Measurements from ENCODE around the gene XPR1. TPM values are rescaled to one million over a fixed set of nuclear protein-coding genes. Genes with fewer than 3 reads are reported as not detected.

XPR1 gene
- total and polyA plus RNA-seq, 2 donors (not counting 1 experiment from before 2014, with no cell fraction given), result 2.8 to 22.3 TPM

GRCh38 chr1:180851995-180852887 lies 220.4 kb downstream of the XPR1 start:
- no peak for TF ChIP-seq EZH2 (IDR thresholded peaks at IDR 0.05; ENCODE audit: borderline replicate concordance, insufficient read depth, low read depth, low read length, poor library complexity, severe bottlenecking)
- TF ChIP-seq CTCF (IDR thresholded peaks at IDR 0.05), result no peak
- DNase-seq (peak; percentile 13), ATAC-seq (ENCODE audit: low read depth) (peak; percentile 56)
- peak overlapping the region; percentile 7 for H3K4me2 ChIP-seq (replicated peaks; ENCODE audit: low read depth, low read length, poor library complexity, severe bottlenecking)
- Mint-ChIP-seq H3K27ac (no peak overlapping the region), H3K4me3 (peak overlapping the region; percentile 6), H3K4me1 (peaks cover 20% of the 10 kb centered on the region), H3K9me3 (ENCODE audit: insufficient read depth) (peaks cover 2% of the 10 kb centered on the region), H3K27me3 (no peaks in the 10 kb centered on the region)
- peaks cover 0 to 16% (median 10%) of the 10 kb centered on the region in 3 donors for H3K9me3 ChIP-seq (ENCODE audit: control extremely low read depth in 1 of 3, control insufficient read depth in 2 of 3, insufficient read depth in 1 of 3, low read length in 2 of 3)
- no peak overlapping the region for H2AFZ ChIP-seq (ENCODE audit: insufficient read depth, low read depth, low read length, poor library complexity, severe bottlenecking)
- H3K4me3 ChIP-seq (ENCODE audit: control extremely low read depth in 1 of 5, extremely low read depth in 1 of 5, insufficient read depth in 1 of 5, low read depth in 2 of 5, low read length in 4 of 5), result no peak overlapping the region
- no peaks in the 10 kb centered on the region for H3K79me2 ChIP-seq (ENCODE audit: control insufficient read depth, insufficient read depth, low read length)
- H4K20me1 ChIP-seq (ENCODE audit: control insufficient read depth, insufficient read depth, low read length, poor library complexity, severe bottlenecking), result no peaks in the 10 kb centered on the region
- no peak overlapping the region for H3K27ac ChIP-seq (ENCODE audit: low read length in 2 of 2)
- POLR2A ChIA-PET, result no interaction called here
- CTCF ChIA-PET, result interaction anchor here (3.2 kb wide), 1 partner anchor 10 kb away, joined by 20 read pairs; no protein-coding TSS in a partner anchor
- no peaks in the 10 kb centered on the region for H3K36me3 ChIP-seq (replicated peaks in 1 of 2; ENCODE audit: control extremely low read depth in 1 of 2, control insufficient read depth in 1 of 2, extremely low read depth in 1 of 2, insufficient read depth in 2 of 2, low read length in 1 of 2)
- H3K27me3 ChIP-seq (replicated peaks in 1 of 4; ENCODE audit: control extremely low read depth in 1 of 4, control insufficient read depth in 3 of 4, insufficient read depth in 4 of 4, low read length in 3 of 4), result no peaks in the 10 kb centered on the region
- no CpG with 5 or more reads among the region's 8 CpGs for WGBS (ENCODE audit: insufficient coverage)
- no peak overlapping the region for H3K9ac ChIP-seq (ENCODE audit: low read length)
- intact Hi-C loops (cut with micrococcal nuclease), result loop anchor here (10.0 kb wide), 1 partner anchor 217 kb away; the partner anchor contains the start of gene XPR1
- H3K4me1 ChIP-seq (ENCODE audit: control insufficient read depth in 2 of 2, insufficient read depth in 2 of 2, low read length in 2 of 2), result peaks cover 9 to 10% of the 10 kb centered on the region in 2 donors

- Histone ChIP-seq H3K4me2 (replicated peaks; ENCODE audit: low read depth, low read length, poor library complexity, severe bottlenecking) (no peak overlapping the region), H3K9me3 (ENCODE audit: control extremely low read depth in 1 of 3, control insufficient read depth in 2 of 3, insufficient read depth in 1 of 3, low read length in 2 of 3) (peaks cover 0 to 14% (median 10%) of the 10 kb centered on the region in 3 donors), H4K20me1 (ENCODE audit: control insufficient read depth, insufficient read depth, low read length, poor library complexity, severe bottlenecking) (no peaks in the 10 kb centered on the region), H3K9ac (ENCODE audit: low read length) (no peak overlapping the region), H3K36me3 (replicated peaks in 1 of 2; ENCODE audit: control extremely low read depth in 1 of 2, control insufficient read depth in 1 of 2, extremely low read depth in 1 of 2, insufficient read depth in 2 of 2, low read length in 1 of 2) (no peaks in the 10 kb centered on the region), H3K4me1 (ENCODE audit: control insufficient read depth in 2 of 2, insufficient read depth in 2 of 2, low read length in 2 of 2) (peaks cover 9 to 10% of the 10 kb centered on the region in 2 donors), H2AFZ (ENCODE audit: insufficient read depth, low read depth, low read length, poor library complexity, severe bottlenecking) (no peak overlapping the region), H3K27me3 (replicated peaks in 1 of 4; ENCODE audit: control extremely low read depth in 1 of 4, control insufficient read depth in 3 of 4, insufficient read depth in 4 of 4, low read length in 3 of 4) (no peaks in the 10 kb centered on the region), H3K4me3 (ENCODE audit: control extremely low read depth in 1 of 5, extremely low read depth in 1 of 5, insufficient read depth in 1 of 5, low read depth in 2 of 5, low read length in 4 of 5) (no peak overlapping the region), H3K79me2 (ENCODE audit: control insufficient read depth, insufficient read depth, low read length) (no peaks in the 10 kb centered on the region), H3K27ac (ENCODE audit: low read length in 2 of 2) (no peak overlapping the region)
- Mint-ChIP-seq H3K4me3 (no peak overlapping the region), H3K27me3 (no peaks in the 10 kb centered on the region), H3K27ac (no peak overlapping the region), H3K9me3 (ENCODE audit: insufficient read depth) (peaks cover 2% of the 10 kb centered on the region), H3K4me1 (peaks cover 22% of the 10 kb centered on the region)
- DNase-seq, result no peak
- intact Hi-C loops (cut with micrococcal nuclease), result loop anchor here (10.0 kb wide), 1 partner anchor 219 kb away; the partner anchor contains the start of gene XPR1
- TF ChIP-seq CTCF (IDR thresholded peaks at IDR 0.05) (no peak), EZH2 (IDR thresholded peaks at IDR 0.05; ENCODE audit: borderline replicate concordance, insufficient read depth, low read depth, low read length, poor library complexity, severe bottlenecking) (no peak)
- no CpG with 5 or more reads among the region's 2 CpGs for WGBS (ENCODE audit: insufficient coverage)
- POLR2A ChIA-PET, result interaction anchor here (0.7 kb wide), 1 partner anchor 12 kb away, joined by 8 read pairs; no protein-coding TSS in a partner anchor
- no peak for ATAC-seq (ENCODE audit: low read depth)
- CTCF ChIA-PET, result interaction anchor here (0.7 to 3.2 kb wide), 3 partner anchors 9 to 338 kb away, joined by 5 to 20 read pairs (median 5); no protein-coding TSS in a partner anchor
Measured at GRCh38 chr1:180854001-180854400, 222.2 kb downstream of the XPR1 start.

All from B cell (primary cell).